ENCODE measurements around the gene TNNC1. TPM values are rescaled to one million over a fixed set of nuclear protein-coding genes. Genes with fewer than 3 reads are reported as not detected.

TNNC1 gene
- total RNA-seq, 2 experiments from 2014 or later, result 0.57 to 3.2 TPM

DNA sequence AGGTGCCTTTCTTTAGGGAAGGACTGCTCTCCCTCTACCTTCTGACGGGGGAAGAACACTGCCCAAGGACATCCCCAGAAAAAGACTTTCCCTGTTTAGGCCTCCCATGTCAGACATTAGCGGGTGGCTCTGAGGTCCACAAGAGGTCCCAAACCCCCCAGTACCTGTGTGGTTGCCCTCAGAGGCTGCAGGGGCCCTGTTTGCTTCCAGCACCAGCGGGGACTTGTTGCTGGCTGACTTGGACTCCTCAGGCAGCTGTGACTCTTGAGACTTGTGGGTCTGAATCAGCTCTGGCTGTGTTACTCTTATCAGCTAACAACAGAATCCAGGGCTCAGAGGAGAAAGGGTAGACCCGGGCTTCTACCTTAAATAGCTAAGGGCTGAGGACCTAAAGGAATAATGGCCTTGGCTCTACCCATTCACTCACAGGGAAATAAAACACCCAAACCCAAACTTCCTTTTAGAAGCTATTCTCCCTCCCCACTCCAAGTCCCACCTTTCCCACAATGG is 48.2 kb downstream of the TNNC1 start:
- no peak for TF ChIP-seq EZH2phosphoT487 (IDR thresholded peaks at IDR 0.05; ENCODE audit: borderline replicate concordance, low read depth, low read length)
- TF ChIP-seq, protein P1, sequence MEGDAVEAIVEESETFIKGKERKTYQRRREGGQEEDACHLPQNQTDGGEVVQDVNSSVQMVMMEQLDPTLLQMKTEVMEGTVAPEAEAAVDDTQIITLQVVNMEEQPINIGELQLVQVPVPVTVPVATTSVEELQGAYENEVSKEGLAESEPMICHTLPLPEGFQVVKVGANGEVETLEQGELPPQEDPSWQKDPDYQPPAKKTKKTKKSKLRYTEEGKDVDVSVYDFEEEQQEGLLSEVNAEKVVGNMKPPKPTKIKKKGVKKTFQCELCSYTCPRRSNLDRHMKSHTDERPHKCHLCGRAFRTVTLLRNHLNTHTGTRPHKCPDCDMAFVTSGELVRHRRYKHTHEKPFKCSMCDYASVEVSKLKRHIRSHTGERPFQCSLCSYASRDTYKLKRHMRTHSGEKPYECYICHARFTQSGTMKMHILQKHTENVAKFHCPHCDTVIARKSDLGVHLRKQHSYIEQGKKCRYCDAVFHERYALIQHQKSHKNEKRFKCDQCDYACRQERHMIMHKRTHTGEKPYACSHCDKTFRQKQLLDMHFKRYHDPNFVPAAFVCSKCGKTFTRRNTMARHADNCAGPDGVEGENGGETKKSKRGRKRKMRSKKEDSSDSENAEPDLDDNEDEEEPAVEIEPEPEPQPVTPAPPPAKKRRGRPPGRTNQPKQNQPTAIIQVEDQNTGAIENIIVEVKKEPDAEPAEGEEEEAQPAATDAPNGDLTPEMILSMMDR (conservative IDR thresholded peaks at IDR 0.05; ENCODE audit: low read length), result no peak
- CTCF ChIA-PET (ENCODE audit: unreplicated experiment), result no interaction called here
- H3K36me3 ChIP-seq (ENCODE audit: insufficient read depth, low read length), result peaks cover 81% of the 10 kb centered on the region
- POLR2A ChIA-PET, result interaction anchor here (0.6 to 0.7 kb wide), 3 partner anchors 394 to 528 kb away, joined by 3 to 4 read pairs (median 3); no protein-coding TSS in a partner anchor
- intact Hi-C loops (cut with micrococcal nuclease; ENCODE audit: unreplicated experiment), result no loop called here
- peaks cover 19% of the 10 kb centered on the region for H3K79me2 ChIP-seq (ENCODE audit: insufficient read depth, low read depth, low read length)
- BruUV-seq (replicated peaks), result no TSS peak
- no peak overlapping the region for H3K4me3 ChIP-seq (ENCODE audit: low read depth, low read length, poor library complexity, severe bottlenecking)
- H3K4me2 ChIP-seq (ENCODE audit: low read length), result no peak overlapping the region
- no peak overlapping the region for H2AFZ ChIP-seq (ENCODE audit: low read length)
- no peaks in the 10 kb centered on the region for H3K9me3 ChIP-seq (ENCODE audit: low read length)
- no peaks in the 10 kb centered on the region for H3K9me2 ChIP-seq (ENCODE audit: insufficient read depth, low read length)
- no peak for DNase-seq (ENCODE audit: low spot score)
- no peaks in the 10 kb centered on the region for H4K20me1 ChIP-seq (ENCODE audit: insufficient read depth, low read length)
- H3K4me1 ChIP-seq (ENCODE audit: insufficient read depth, low read length, poor library complexity, severe bottlenecking), result peaks cover 11% of the 10 kb centered on the region
- no peak overlapping the region for H3K27ac ChIP-seq (ENCODE audit: low read depth, low read length, poor library complexity, severe bottlenecking)

GRCh38 chr3:52405066-52405465 is 48.8 kb downstream of the TNNC1 start:
- intact Hi-C loops (cut with micrococcal nuclease; ENCODE audit: unreplicated experiment), result no loop called here
- no peaks in the 10 kb centered on the region for H3K9me3 ChIP-seq (ENCODE audit: low read length)
- no peak overlapping the region for H3K4me2 ChIP-seq (ENCODE audit: low read length)
- TF ChIP-seq, protein P1 (conservative IDR thresholded peaks at IDR 0.05; ENCODE audit: low read length), result no peak
- TF ChIP-seq EZH2phosphoT487 (IDR thresholded peaks at IDR 0.05; ENCODE audit: borderline replicate concordance, low read depth, low read length), result no peak
- H2AFZ ChIP-seq (ENCODE audit: low read length), result no peak overlapping the region
- no peaks in the 10 kb centered on the region for H3K9me2 ChIP-seq (ENCODE audit: insufficient read depth, low read length)
- peaks cover 87% of the 10 kb centered on the region for H3K36me3 ChIP-seq (ENCODE audit: insufficient read depth, low read length)
- no peaks in the 10 kb centered on the region for H4K20me1 ChIP-seq (ENCODE audit: insufficient read depth, low read length)
- DNase-seq (ENCODE audit: low spot score), result no peak
- ChIA-PET CTCF (ENCODE audit: unreplicated experiment) (no interaction called here), POLR2A (interaction anchor here (0.6 kb wide), 2 partner anchors 153 to 229 kb away, joined by 4 read pairs; no protein-coding TSS in a partner anchor)
- H3K4me1 ChIP-seq (ENCODE audit: insufficient read depth, low read length, poor library complexity, severe bottlenecking), result peaks cover 11% of the 10 kb centered on the region
- BruUV-seq (replicated peaks), result no TSS peak
- H3K79me2 ChIP-seq (ENCODE audit: insufficient read depth, low read depth, low read length), result peaks cover 19% of the 10 kb centered on the region
- no peak overlapping the region for H3K27ac ChIP-seq (ENCODE audit: low read depth, low read length, poor library complexity, severe bottlenecking)
- H3K4me3 ChIP-seq (ENCODE audit: low read depth, low read length, poor library complexity, severe bottlenecking), result no peak overlapping the region

GRCh38 chr3:52404391-52404790 is 49.5 kb downstream of the TNNC1 start:
- CTCF ChIA-PET (ENCODE audit: unreplicated experiment), result no interaction called here
- intact Hi-C loops (cut with micrococcal nuclease; ENCODE audit: unreplicated experiment), result no loop called here
- Histone ChIP-seq H4K20me1 (ENCODE audit: insufficient read depth, low read length) (no peaks in the 10 kb centered on the region), H3K4me2 (ENCODE audit: low read length) (no peak overlapping the region), H2AFZ (ENCODE audit: low read length) (no peak overlapping the region), H3K9me3 (ENCODE audit: low read length) (no peaks in the 10 kb centered on the region), H3K9me2 (ENCODE audit: insufficient read depth, low read length) (no peaks in the 10 kb centered on the region), H3K27ac (ENCODE audit: low read depth, low read length, poor library complexity, severe bottlenecking) (no peak overlapping the region), H3K36me3 (ENCODE audit: insufficient read depth, low read length) (peaks cover 92% of the 10 kb centered on the region), H3K4me3 (ENCODE audit: low read depth, low read length, poor library complexity, severe bottlenecking) (no peak overlapping the region), H3K4me1 (ENCODE audit: insufficient read depth, low read length, poor library complexity, severe bottlenecking) (peaks cover 11% of the 10 kb centered on the region), H3K79me2 (ENCODE audit: insufficient read depth, low read depth, low read length) (peaks cover 17% of the 10 kb centered on the region)
- POLR2A ChIA-PET, result no interaction called here
- TF ChIP-seq EZH2phosphoT487 (IDR thresholded peaks at IDR 0.05; ENCODE audit: borderline replicate concordance, low read depth, low read length), result no peak
- TF ChIP-seq, protein P1 (conservative IDR thresholded peaks at IDR 0.05; ENCODE audit: low read length), result no peak
- DNase-seq (ENCODE audit: low spot score), result no peak
- no TSS peak for BruUV-seq (replicated peaks)
